Cerebellar nuclear complex (tissue), 1 donor: Measurements from ENCODE around the gene UCMA.

Source experiments
- DNase-seq, 2 experiments: peaks; one replicate each; lab custom pipeline; 2025; lab: John Stamatoyannopoulos, UW

UCMA gene

GRCh38 chr10:13233358-13233757 lies 816 bp downstream of the UCMA start:
- DNase-seq = no peak

GRCh38 chr10:13231808-13232207 lies 2.4 kb downstream of the UCMA start:
- DNase-seq = no peak

DNA sequence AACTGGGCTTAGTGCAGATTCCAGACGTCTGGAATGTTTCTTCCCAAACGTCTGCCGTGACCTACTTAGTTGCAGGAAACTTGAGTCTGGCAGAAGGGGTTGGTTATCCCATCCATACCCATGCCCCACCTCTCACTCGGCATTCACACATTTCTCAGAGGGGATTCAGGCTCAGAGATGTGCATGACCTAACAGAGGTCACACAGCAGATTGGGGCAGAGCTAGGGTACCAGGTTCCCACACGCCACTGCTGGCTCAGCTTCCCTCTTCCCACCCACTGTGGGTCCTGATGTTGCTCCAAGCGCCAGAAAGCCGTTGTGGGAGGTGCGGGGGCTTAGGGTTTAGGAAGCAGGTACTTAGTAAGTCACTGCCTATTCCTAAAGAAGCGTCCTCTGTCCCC lies 3.0 kb downstream of the UCMA start:
- no peak for DNase-seq

DNA sequence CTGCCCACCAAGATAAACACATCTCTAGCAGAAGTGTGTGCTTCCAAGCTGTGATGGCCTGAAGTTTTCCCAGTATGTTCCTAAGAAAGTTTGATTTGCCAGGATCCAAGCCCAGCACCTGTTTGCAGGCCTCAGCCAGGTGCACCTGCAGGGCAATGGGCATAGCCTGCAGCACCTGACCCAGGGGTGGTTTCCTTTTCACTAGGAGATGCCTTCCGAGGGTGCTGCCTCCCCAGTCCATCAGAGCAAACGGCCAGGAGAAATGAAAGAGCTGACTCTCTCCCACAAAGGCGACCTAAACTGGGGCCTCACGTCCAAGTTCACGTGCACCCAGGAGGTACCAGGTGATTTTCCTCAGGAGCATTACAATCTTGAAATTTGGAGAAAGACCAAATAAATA lies 7.1 kb downstream of the UCMA start:
- DNase-seq = no peak

- no peak for DNase-seq
Observed at GRCh38 chr10:13225601-13226000, 8.6 kb downstream of the UCMA start.

DNA sequence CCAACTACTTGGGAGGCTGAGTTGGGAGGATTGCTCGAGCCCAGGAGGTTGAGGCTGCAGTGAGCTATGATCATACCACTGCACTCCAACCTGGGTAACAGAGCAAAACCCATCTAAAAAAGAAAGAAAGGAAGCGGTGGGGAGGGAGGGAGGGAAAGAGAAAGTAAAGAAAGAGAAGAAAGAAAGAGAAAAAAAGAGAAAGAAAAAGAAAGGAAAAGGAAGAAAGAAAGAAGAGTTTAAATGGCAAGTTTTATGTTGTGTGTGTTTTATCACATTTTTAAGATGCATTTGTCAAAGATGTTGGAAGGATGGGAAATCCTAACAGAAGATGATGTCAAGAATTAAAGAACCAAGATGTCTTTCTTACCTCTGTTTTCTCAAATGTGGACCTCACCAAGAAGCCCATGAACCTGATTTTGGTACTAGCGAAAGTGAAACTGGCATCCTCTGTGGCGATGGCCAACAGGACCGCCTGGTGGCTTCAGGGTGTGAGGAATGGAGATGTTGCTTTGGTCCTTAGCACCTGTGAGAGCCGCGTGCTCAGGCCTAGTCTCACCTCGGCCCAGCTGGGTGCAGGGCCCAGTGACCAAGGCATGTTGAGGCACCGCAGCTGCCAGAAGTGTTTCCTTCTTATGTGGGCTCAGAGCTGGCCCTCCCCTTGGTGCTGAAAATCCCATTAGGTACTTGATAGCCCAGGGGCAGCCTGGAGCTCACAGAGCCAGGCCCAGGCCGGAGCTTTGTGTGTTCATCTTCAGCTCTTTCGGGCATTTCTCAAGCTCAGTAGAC lies 9.8 kb downstream of the UCMA start:
- DNase-seq = no peak

- no peak for DNase-seq
Observed at GRCh38 chr10:13223241-13223640, 10.9 kb downstream of the UCMA start.

GRCh38 chr10:13222566-13222965 lies 11.6 kb downstream of the UCMA start:
- no peak for DNase-seq

DNA sequence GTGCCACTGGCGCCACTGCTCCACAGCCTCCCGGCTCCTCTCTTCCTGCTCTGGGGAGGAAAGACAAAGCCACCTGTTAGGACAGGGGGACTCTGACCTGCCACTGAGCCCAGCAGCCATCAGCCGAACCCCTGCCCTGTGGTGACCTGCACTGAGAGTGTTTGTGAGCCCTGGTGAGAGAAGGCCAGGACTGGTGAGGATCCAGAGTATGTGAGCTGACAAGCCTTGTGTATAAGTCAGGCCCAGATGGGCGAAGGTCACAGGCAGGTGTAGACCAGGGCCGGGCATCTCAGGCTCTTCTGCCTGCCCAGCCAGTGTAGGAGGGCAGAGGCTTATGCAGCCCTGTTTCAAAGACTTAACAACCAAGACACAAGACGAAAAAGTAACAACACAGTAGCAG lies 12.0 kb downstream of the UCMA start:
- DNase-seq = no peak

DNA sequence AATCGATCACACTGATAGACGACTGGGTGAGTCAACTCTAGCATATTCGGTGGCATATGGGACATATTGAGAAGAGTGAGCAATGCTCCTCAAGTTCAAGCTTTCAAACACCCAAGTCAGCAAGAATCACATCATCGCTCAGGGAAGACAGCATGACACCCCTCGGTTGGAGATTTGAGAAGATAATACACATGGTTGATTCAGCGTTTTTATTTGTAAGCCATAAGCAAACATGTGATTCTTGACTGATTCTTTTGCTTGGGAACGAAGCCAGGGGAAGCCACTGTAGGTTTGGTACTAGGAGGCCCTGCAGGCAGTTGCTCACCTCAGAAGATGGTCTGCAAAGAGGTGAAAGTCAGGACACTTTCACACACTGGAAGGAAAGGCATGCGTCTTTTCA lies 12.6 kb downstream of the UCMA start:
- DNase-seq = no peak

- no peak for DNase-seq
Observed at GRCh38 chr10:13219685-13220670, 14.2 kb downstream of the UCMA start.

DNA sequence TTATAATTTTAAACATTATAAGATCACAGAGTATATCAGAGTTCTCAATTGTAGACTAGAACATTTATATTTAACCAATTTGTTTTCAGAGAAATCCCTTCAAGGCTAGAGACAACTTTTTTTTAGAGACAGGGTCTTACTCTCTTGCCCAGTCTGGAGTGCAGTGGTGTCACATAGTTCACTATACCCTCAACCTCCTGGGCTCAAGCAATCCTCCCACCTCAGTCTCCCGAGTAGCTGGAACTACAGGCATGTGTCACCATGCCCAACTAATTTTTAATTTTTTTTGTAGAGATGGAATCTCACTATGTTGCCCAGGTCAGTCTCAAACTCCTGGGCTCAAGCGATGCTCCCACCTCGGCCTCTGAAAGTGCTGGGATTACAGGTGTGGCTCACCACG lies 15.3 kb downstream of the UCMA start:
- no peak for DNase-seq

DNA sequence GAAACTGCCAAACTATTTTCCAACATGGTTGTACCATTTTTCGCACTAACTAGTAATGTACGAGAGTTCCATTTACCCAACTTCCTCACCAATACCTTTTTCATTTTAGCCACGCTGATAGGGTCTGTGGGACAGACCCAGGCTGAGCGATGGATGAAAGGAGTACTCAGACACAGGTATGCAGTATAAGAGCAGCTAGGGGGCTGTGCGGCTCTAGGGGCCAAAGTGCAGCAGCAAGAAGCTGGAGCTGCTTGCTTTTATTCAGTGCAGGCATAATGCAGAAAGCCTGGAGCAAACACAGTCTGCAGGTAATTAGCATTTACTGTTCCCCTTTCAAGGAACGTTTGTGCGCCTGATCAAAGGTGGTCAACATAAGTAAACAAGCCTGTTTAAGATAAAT lies 21.0 kb downstream of the UCMA start:
- DNase-seq = no peak

DNA sequence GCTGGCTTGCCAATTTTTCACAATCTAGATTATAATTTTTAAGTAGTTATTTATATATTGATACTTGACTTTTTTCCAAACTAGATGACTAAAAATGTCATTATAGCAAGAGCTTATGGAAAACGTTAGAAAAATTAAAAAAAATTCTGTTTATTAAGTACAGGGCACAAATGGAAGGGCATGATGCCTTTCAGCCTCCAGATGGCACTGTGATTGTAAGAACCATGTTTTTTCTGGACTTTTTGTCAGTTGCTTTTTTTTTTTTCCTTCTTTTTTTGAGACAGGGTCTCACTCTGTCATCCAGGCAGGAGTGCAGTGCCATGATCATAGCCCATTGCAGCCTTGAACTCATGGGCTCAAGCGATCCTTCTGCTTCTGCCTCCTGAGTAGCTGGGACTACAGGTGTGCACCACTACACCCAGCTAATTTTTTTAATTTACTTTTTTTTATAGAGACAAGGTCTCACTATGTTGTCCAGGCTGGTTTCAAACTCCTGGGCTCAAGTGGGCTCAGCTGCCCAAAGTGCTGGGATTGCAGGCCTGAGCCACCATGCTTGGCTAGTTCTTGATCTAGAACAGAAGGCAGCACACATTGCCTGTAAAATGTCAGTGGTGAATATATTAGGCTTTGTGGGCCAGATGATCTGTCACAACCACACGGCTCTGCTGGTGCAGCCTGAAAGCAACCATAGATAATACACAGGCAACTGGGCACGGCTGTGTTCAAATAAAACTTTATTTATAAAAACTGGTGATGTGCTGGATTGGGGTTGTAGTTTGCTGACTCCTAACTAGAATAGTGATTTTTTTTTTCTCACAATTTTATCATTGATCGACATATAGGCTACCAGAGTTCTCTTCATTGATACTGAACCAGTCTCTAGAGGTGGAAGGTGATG lies 27.4 kb downstream of the UCMA start:
- DNase-seq = no peak

DNA sequence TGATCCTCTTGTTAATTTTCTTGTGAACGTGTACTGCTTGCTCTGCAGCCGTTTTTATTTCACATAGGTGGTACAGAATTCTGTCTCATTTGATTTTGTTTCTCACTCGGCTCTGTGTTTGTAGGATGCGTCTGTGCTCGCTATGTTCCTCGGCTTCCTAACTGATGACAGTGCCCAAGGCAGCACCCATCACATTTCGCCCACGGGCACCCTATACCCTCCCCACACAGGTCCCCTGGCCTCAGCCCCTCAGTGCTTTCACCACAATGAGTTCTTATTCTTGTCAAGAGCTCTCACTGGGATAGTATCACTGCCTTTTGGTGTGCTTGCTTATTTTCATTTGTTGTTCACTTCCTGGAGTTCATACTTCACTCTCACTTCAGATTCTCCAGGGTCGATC lies 28.1 kb downstream of the UCMA start:
- DNase-seq = no peak

DNA sequence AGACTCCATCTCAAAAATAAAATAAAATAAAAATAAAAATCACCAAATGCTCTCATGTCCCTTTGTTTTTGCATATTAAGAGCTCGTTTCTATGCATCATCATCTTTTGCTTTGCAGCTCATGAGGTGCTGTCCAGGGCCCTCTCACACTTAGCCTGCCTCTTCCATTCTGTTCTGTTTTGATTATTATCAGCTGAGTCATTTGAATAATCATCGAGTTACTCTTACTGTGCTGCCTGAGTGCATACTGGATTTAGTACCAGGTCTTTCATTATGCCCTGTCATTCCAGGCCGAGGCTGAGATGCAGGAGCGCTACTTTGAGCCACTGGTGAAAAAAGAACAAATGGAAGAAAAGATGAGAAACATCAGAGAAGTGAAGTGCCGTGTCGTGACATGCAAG lies 33.0 kb downstream of the UCMA start:
- no peak for DNase-seq

DNA sequence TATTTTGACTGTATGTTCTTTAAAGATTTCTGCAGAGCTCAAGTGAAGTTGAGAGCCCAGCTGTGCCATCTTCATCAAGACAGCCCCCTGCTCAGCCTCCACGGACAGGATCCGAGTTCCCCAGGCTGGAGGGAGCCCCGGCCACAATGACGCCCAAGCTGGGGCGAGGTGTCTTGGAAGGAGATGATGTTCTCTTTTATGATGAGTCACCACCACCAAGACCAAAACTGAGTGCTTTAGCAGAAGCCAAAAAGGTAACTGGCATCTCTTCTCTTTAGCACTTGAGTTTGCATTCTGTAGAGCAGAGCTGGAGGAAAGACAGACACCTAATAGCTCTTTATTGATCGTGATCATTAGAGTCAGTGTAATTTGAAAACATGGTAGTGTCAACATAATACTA lies 39.2 kb downstream of the UCMA start:
- no peak for DNase-seq

- DNase-seq = no peak
Observed at GRCh38 chr10:13193637-13194036, 40.5 kb downstream of the UCMA start.

- no peak for DNase-seq
Observed at GRCh38 chr10:13191362-13191761, 42.8 kb downstream of the UCMA start.

- no peak for DNase-seq
Observed at GRCh38 chr10:13190816-13191215, 43.4 kb downstream of the UCMA start.

DNA sequence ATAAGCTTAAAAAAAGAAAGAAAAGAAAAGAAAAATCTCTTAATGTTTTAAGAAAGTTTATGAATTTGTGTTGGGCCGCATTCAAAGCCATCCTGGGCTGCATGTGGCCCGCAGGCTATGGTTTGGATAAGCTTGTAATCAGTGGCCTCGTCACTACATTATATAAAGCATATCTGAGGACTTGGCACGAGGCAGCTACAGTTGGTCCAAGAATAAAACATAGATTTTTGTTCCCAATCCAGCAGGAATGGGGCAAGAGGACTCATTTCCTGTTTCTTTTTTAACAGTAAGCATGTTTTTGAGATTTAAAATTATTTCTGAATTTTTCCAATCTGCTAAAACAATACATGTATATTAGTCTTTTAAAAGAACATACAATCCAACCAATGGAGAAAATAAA lies 44.2 kb downstream of the UCMA start:
- no peak for DNase-seq

- no peak for DNase-seq
Observed at GRCh38 chr10:13188593-13188992, 45.6 kb downstream of the UCMA start.
